Cardiac fibroblast (primary cell): Measurements from ENCODE around the gene MEGF8.

Experiments used
- DNase-seq, 2 donors: peaks; one replicate each; pipeline versions ENCODE4 v3.0.0 to v3.0.0-alpha.2; 2010; ENCODE audit warnings: low read depth in 2 of 2
- H3K4me3 ChIP-seq, 2 donors: replicated peaks in 1 of 2; 1 replicate in 1 of 2; 2 replicates in 1 of 2; pipeline ENCODE4 v1.5.1; 2011; ENCODE audit warnings: low read depth in 2 of 2, low read length in 2 of 2, mild to moderate bottlenecking in 2 of 2, moderate library complexity in 1 of 2
- TF ChIP-seq, protein P1 (sequence below): IDR thresholded peaks from one replicate; pipeline ENCODE4 v1.5.1; 2011; ENCODE audit warnings: low read depth, mild to moderate bottlenecking, low read length, inconsistent platforms

MEGF8 gene

DNA sequence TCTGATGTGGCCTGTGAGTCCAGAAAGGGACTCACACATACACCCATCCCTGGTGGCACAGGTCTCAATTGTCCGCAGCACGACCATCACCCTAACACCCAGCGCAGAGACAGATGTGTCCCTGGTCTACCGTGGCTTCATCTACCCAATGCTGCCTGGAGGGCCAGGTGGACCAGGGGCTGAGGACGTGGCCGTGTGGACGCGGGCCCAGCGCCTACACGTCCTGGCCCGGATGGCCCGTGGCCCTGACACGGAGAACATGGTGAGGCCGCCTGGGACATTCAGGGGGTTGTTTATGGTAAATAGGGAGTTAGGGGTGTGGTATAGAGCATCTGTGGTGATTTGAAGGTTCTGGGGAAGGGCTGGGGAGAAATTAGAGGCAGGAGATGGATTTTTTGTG is 22.8 kb downstream of the MEGF8 start:
- no peak for DNase-seq
- TF ChIP-seq, protein P1, sequence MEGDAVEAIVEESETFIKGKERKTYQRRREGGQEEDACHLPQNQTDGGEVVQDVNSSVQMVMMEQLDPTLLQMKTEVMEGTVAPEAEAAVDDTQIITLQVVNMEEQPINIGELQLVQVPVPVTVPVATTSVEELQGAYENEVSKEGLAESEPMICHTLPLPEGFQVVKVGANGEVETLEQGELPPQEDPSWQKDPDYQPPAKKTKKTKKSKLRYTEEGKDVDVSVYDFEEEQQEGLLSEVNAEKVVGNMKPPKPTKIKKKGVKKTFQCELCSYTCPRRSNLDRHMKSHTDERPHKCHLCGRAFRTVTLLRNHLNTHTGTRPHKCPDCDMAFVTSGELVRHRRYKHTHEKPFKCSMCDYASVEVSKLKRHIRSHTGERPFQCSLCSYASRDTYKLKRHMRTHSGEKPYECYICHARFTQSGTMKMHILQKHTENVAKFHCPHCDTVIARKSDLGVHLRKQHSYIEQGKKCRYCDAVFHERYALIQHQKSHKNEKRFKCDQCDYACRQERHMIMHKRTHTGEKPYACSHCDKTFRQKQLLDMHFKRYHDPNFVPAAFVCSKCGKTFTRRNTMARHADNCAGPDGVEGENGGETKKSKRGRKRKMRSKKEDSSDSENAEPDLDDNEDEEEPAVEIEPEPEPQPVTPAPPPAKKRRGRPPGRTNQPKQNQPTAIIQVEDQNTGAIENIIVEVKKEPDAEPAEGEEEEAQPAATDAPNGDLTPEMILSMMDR, result no peak
- H3K4me3 ChIP-seq, result no peak overlapping the region

DNA sequence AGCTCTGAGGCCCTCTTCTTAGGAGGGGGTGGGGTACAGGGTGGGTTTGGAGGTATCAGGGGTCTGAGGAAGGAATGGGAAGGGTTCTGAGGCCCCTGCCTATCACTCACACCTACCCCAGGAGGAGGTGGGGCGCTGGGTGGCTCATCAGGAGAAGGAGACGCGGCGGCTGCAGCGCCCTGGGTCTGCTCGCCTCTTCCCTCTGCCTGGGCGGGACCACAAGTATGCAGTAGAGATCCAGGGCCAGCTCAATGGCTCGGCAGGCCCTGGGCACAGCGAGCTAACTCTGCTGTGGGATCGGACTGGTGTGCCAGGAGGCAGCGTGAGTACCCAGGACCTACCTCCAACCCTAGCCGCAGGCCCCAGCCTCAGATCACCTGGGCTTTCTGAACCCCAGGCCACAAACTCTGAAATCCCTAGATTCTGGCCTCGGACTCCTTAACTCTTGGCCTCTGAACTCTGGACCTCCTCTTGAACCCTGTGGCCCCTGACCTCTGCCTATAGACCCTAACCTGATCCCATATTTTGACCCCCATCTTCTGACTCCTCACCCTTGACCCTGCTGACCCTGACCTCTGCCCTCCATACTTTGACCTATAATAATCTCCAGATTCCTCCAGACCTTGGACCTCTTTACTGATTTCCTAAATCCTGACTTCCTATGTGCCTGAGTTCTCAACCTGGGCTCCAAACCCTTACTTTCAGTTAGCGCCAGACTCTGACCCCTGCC is 24.1 kb downstream of the MEGF8 start:
- no peak overlapping the region for H3K4me3 ChIP-seq
- DNase-seq, result no peak
- TF ChIP-seq, protein P1, result no peak

DNA sequence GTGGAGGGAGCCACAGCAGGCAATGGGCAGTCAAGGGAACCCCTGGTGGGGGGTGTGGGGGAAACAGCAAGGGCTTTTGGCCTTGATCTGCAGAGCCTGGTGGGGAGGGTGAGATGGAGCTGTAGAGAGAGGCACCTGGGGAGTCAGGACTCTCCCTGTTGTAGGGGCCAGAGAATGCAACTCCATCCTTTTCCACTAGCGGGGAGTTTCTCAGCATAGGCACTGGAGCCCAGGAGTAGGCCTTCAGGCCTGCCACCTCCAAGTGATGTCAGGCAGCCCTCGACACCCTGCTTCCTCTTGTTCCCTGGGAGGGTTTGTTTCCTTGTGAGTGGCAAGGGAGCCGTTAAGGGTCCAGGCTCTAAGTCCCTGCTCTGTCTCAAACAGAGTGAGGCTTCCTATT is 25.0 kb downstream of the MEGF8 start:
- no peak overlapping the region for H3K4me3 ChIP-seq
- no peak for DNase-seq
- TF ChIP-seq, protein P1, result no peak

DNA sequence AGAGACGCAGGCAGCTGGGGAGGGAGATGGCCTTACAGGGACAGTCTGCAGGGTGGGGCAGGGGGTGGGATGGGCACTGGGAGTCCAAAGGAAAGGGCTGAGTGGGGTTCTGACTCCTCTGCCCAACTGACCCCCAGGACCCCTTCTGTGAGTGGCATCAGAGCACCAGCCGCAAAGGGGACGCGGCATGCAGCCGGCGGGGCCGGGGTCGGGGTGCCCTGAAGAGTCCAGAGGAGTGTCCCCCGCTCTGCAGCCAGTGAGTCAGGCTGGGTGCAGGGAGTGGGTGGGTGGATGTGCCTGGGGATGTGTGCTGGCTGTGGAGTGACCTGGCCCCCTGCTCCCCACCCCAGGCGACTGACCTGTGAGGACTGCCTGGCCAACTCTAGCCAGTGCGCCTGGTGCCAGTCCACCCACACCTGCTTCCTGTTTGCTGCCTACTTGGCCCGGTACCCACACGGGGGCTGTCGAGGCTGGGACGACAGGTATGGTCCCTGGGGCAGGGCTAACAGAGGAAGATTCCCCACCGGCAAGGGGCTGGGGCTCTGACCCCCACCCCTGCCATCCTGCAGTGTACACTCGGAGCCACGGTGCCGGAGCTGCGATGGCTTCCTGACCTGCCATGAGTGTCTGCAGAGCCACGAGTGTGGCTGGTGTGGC is 25.8 kb downstream of the MEGF8 start:
- TF ChIP-seq, protein P1, result no peak
- H3K4me3 ChIP-seq, result no peak overlapping the region
- no peak for DNase-seq

DNA sequence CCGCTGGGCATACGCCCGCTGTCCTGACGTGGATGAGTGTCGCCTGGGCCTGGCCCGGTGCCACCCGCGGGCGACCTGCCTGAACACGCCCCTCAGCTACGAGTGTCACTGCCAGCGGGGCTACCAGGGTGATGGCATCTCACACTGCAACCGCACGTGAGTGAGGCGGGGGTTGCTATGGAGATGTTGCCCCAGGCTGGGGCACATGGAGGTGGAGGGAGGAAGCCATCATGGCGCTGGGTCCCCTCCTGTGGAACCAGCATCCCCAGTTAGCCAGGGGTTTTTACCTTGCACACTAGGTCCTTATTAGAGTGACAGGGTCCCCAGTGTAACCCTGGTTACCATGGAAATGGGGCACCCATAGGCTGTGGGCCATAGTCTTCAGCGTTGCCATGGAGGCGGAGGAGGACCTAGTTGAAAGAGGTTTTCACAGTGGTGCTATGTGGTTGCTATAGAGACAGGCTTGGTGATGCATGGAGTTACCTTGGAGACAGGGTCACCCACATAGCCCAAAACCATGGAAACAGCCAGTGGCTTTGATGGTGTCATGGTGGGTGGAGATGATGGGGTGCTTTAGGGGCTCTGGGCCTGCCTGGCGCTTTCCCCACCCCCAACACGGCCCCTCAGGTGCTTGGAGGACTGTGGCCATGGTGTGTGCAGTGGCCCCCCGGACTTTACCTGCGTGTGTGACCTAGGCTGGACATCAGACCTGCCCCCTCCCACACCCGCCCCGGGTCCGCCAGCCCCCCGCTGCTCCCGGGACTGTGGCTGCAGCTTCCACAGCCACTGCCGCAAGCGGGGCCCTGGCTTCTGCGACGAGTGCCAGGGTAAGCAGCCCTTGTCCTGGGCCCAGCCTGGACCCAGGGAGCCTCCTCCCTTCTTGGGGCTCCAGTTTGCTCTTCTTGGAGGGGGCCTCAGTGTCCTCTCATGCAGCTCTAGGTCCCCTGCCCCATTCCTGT is 27.1 kb downstream of the MEGF8 start:
- DNase-seq, result peak; percentile 7 to 10
- H3K4me3 ChIP-seq, result no peak overlapping the region
- TF ChIP-seq, protein P1, result no peak

DNA sequence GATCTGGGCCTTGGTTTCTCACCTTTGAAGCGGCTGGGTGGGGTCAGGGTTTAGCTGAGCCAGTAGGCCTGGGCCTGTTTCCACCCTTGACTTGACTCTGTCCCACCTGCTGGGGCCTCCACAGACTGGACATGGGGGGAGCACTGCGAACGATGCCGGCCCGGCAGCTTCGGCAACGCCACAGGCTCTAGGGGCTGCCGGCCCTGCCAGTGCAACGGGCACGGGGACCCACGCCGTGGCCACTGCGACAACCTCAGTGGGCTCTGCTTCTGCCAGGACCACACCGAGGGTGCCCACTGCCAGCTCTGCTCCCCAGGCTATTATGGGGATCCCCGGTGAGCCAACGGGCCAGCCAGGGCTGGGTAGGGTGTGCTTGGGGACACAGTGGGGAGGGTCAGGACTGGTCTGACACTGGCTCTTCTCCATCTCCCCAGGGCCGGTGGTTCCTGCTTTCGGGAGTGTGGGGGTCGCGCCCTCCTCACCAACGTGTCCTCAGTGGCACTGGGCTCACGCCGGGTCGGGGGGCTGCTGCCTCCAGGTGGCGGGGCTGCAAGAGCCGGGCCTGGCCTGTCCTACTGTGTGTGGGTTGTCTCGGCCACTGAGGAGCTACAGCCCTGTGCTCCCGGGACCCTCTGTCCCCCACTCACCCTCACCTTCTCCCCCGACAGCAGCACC is 28.0 kb downstream of the MEGF8 start:
- DNase-seq, result no peak
- no peak overlapping the region for H3K4me3 ChIP-seq
- TF ChIP-seq, protein P1, result no peak
